Bronchial epithelial cell (primary cell): ENCODE measurements around the gene RMND1. TPM values are rescaled to one million over a fixed set of nuclear protein-coding genes. Genes with fewer than 3 reads are reported as not detected.

ENCODE experiments used
- DNase-seq: peaks from one replicate; pipeline ENCODE4 v3.0.0-alpha.2; 2010; ENCODE audit warnings: low read depth
- FAIRE-seq: peaks from 2 replicates; lab custom pipeline; 2011; peaks lifted over from hg19 to GRCh38; lab: Jason Lieb, UNC
- H3K27me3 ChIP-seq: 2 replicates; pipeline ENCODE4 v1.5.1; 2011; ENCODE audit warnings: low read length; ENCODE audit not compliant: control insufficient read depth, insufficient read depth
- H3K36me3 ChIP-seq: 2 replicates; pipeline ENCODE4 v1.5.1; 2011; ENCODE audit warnings: low read length; ENCODE audit not compliant: control insufficient read depth, insufficient read depth
- H3K4me3 ChIP-seq: 2 replicates; pipeline ENCODE4 v1.5.1; 2011; ENCODE audit warnings: mild to moderate bottlenecking, low read depth, low read length, control low read depth
- total RNA-seq: library from RNA; depleted of rRNA; stranded (reverse); fragments of >200 nt; gene quantifications from 2 replicates; pipeline ENCODE4 v1.2.1, GENCODE V29; 2014
- TF ChIP-seq, protein P1 (sequence below): IDR thresholded peaks from 2 replicates; pipeline ENCODE4 v1.5.1; 2011; ENCODE audit warnings: mild to moderate bottlenecking, moderate library complexity, low read length, control low read depth, inconsistent platforms; ENCODE audit not compliant: insufficient read depth, severe bottlenecking

The RMND1 gene
- total RNA-seq, 1 donor from 2014 or later, result 51.6 TPM

DNA sequence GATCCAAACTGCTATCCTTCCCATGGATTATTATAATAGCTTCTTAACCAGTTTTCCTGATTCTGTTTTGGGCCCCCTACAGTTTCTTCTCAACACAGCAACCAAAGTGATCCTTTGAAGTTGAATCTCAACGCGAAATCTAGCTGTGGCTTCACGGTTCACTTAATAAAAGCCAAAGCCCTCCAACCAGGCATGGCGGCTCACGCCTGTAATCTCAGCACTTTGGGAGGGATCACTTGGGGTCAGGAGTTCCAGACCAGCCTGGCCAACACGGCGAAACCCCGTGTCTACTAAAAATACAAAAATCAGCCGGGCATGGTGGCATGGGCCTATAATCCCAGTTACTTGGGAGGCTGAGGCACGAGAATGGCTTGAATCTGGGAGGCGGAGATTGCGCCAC is 3.3 kb downstream of the RMND1 start:
- DNase-seq (no peak), FAIRE-seq (no peak)
- H3K4me3 ChIP-seq, result no peak overlapping the region
- H3K36me3 ChIP-seq, result peaks cover 2% of the 10 kb centered on the region
- TF ChIP-seq, protein P1, sequence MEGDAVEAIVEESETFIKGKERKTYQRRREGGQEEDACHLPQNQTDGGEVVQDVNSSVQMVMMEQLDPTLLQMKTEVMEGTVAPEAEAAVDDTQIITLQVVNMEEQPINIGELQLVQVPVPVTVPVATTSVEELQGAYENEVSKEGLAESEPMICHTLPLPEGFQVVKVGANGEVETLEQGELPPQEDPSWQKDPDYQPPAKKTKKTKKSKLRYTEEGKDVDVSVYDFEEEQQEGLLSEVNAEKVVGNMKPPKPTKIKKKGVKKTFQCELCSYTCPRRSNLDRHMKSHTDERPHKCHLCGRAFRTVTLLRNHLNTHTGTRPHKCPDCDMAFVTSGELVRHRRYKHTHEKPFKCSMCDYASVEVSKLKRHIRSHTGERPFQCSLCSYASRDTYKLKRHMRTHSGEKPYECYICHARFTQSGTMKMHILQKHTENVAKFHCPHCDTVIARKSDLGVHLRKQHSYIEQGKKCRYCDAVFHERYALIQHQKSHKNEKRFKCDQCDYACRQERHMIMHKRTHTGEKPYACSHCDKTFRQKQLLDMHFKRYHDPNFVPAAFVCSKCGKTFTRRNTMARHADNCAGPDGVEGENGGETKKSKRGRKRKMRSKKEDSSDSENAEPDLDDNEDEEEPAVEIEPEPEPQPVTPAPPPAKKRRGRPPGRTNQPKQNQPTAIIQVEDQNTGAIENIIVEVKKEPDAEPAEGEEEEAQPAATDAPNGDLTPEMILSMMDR, result no peak
- H3K27me3 ChIP-seq, result no peaks in the 10 kb centered on the region

DNA sequence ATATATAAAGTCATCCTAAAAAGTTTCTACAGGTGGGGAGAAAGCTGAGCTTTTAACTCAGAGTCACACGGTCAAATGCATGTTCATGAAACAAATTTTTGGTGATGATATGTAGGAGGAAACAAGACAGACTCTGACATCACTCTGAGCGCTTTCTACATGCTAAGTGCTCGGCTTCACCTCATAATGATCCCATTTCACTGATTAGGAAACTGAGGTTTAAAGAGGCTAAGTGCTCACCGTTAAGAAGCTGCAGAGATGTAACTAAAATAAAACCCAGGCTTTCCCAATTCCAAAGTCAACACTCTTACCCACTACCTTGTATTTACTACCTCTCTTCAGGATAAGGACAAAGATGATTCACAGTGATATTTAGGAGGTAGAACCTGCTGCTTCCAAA is 4.7 kb downstream of the RMND1 start:
- Histone ChIP-seq H3K27me3 (no peaks in the 10 kb centered on the region), H3K4me3 (no peak overlapping the region), H3K36me3 (peaks cover 2% of the 10 kb centered on the region)
- DNase-seq, result no peak
- TF ChIP-seq, protein P1, result no peak
- FAIRE-seq, result no peak

DNA sequence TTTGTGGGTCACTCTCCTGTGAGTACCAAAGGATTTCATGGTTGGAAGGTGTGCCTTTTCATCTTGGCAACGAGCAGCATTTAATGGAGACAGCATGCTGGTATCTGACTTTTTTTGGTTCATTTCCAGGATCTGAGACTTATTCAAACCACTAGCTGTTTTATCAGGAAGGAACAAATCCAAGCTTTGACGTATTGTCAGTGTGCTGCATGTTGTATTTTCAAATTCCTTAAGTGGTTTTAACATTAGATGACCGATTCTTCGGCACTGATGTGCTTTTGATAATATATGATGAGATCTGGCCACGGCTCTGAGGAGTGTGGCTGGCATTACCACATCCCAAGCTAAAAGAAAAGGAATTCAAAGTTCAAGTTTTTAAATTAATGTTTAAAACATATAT is 6.4 kb downstream of the RMND1 start:
- Histone ChIP-seq H3K36me3 (peaks cover 3% of the 10 kb centered on the region), H3K4me3 (no peak overlapping the region), H3K27me3 (no peaks in the 10 kb centered on the region)
- no peak for FAIRE-seq
- DNase-seq, result no peak
- TF ChIP-seq, protein P1, result no peak

GRCh38 chr6:151443911-151444621 is 7.9 kb downstream of the RMND1 start:
- DNase-seq (no peak), FAIRE-seq (no peak)
- H3K36me3 ChIP-seq, result peaks cover 3% of the 10 kb centered on the region
- no peaks in the 10 kb centered on the region for H3K27me3 ChIP-seq
- H3K4me3 ChIP-seq, result no peak overlapping the region
- TF ChIP-seq, protein P1, result no peak

DNA sequence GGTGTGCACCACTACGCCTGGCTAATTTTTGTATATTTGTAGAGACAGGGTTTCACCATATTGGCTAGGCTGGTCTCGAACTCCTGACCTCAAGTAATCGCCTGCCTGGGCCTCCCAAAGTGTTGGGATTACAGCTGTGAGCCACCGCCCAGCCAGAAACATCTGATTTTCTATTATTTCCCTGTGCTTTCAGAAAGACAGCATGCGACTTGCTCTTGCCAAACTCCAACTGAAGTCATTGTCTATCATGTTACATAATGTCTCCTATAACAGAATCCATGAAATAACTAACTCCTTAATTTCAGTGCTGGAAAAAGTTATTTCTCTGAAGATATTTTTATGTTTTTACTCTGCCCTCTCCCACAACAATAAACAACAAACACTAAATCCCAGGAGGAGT is 8.5 kb downstream of the RMND1 start:
- no peak overlapping the region for H3K4me3 ChIP-seq
- H3K36me3 ChIP-seq, result peaks cover 3% of the 10 kb centered on the region
- no peaks in the 10 kb centered on the region for H3K27me3 ChIP-seq
- DNase-seq (no peak), FAIRE-seq (no peak)
- TF ChIP-seq, protein P1, result no peak

- FAIRE-seq, result no peak
- peaks cover 3% of the 10 kb centered on the region for H3K36me3 ChIP-seq
- no peaks in the 10 kb centered on the region for H3K27me3 ChIP-seq
- DNase-seq, result no peak
- H3K4me3 ChIP-seq, result no peak overlapping the region
- TF ChIP-seq, protein P1, result no peak
Measured at GRCh38 chr6:151442371-151442770, 9.6 kb downstream of the RMND1 start.
